ENCODE data around the gene TBC1D24.
A peak's percentile ranks its signal among the peaks of the same experiment; 100 is the strongest.

Gene TBC1D24

DNA sequence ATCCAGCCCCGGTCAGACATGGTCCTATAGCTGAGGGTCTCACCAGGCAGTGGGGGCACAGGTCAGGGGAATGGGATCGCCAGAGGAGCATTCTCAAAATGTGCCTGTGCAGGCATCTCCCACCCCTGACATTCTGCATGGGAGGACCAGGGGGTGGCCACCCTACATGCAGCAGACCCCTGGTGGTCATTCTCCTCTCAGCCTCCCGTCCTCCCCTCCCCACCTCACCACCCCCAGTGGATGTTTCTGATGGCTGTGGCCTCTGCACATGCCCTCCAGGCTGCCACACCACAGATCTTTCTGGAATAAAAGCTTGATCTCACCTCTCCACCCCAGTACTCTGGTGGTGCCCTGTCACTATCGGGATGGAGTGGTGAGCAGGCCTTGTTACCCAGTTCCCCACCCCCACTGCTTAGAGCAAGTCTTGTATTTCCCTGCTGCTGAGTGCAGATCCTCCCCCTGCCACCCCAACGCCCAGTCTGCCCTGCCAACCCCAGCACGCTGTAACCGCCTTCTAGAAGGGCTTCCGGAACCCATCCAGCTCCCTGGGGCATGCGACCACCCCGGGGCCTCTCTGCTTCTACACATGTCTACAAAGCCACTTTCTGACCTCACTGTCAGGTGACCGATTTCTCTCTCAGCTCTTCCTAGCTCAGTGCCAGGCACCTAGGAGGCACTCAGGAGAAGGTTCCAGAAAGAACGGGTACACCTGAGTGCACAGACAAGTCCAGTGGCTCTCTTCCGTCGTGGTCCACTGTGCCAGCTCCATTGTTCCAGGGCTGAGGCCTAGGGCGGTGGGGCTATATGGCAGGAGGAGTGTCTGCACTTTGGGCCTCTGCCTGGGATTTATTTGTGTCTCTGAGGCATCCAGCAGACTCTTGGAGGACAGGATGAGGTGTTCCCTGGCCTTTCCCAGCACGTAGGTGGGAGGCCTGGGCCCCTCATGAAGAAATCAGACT is 9.3 kb downstream of the TBC1D24 start:
- no peak for DNase-seq (ENCODE audit: low read depth)

DNA sequence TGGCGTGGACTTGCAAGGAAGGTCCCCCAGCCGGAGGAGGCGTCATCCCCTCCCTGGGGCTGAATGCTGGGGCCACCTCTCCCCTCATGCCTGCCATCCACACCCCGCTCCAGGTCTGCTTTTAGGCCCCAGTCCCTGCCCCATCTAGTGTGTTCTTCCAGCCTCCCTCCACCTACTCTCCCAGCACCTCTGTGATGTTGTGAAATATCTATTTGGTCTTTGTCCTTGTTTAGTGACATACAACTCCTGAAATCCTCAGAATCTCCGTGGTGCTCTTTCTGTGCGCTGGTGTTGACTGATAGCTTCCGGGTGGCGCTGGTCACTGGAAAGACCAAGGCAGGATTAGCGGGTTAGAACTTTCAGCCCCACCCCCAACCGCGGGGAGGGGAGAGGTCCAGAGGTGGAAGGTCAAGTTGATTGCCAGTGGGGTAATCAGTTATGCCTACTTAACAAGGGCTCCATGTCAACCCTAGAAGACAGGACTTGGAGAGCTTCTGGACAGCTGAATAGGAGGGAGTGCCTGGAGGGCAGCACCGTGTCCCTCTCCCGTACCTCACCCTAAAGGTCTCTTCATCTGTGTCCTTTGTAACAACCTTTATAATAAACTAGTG is 10.1 kb downstream of the TBC1D24 start:
- no peak for DNase-seq (ENCODE audit: low read depth)

DNA sequence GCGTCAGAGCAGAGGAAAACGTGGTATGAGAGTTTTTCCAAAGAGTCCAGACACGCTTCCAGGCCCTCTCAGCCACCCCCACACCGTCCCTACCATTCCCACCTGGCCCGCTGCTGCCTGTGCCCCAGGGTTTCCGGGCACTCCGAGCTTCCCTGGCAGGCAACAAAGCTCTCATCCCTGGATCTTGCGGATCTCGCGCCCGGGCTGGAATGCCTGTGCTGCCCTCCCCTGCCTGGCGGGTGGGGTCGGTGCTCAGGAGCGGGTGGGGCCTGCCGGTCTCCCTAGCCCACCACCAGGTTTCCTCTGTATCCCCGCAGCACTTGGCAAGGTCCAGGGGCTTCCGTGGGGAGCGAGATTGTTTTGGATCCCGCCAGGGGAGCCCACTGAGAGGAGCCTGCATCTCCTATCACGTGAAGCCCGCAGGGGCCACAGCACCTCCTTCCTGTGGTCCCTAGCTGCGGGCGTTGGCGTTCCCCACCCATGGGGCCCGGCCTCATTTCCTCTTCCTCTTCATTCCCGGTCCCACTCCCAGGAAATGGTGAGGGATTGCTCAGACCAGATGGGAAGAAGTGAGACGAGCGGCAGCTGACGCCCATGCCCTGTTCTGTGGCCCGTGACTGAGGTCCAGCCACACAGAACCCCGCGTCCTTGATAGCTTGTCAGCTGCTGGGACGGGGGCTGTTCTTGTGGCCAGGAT is 11.0 kb downstream of the TBC1D24 start:
- no peak for DNase-seq (ENCODE audit: low read depth)

DNA sequence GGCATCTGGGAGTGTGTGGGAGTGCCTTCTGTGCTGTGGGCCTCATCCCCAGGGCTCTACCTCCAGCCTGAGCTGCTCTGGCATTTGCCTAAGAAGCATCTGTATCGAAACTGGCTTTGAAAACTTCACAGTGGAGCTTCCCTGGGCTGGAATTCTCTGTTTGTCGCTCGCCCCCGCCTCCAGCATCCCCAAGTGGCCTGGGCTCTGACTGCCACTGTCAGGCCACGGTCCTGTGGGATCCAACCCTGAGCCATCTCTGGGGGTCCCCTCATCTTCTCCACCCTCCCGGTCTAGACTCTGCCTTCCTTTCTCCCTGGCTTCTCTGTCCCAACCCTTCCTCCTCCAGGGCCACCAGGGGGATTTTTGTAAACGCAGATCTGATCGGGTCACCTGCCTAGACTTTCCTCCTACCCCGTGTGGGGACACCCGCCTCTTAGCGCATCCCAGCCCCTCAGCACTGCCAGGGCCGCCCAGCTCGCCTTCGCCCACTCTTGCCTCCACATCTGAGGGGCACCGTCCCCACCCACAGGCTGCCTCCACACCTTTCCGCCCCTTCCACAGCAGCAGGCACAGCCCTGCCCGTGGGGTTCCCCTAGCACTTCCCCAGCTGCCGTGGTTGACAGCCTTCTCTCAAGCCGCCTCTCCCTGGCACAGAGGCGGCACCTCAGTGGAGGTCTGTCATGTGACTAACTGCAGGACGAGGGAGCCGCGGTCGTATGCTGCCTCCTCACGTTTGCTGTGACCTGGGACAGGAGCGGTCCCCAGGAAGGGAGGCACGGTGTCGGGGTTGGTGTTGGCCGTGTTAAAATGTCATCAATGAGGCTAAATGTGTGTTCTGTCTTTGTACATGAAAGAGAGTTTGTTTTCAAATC is 12.0 kb downstream of the TBC1D24 start:
- DNase-seq (ENCODE audit: low read depth) = peak; percentile 52

DNA sequence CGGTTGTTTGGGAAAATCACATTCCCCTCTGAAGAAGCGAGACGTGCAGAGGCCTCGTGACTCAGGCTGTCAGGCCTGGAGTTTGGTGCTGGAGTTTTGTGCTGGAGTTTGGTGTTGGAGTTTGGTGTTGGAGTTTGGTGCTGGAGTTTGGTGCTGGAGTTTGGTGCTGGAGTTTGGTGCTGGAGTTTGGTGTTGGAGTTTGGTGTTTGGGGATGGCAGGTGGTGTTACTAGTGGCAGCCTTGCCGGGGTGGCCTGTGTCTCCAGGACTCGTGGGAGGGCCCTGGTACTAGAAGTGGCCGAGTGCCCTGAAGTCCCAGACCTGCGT is 12.6 kb downstream of the TBC1D24 start:
- DNase-seq (ENCODE audit: low read depth) = no peak

DNA sequence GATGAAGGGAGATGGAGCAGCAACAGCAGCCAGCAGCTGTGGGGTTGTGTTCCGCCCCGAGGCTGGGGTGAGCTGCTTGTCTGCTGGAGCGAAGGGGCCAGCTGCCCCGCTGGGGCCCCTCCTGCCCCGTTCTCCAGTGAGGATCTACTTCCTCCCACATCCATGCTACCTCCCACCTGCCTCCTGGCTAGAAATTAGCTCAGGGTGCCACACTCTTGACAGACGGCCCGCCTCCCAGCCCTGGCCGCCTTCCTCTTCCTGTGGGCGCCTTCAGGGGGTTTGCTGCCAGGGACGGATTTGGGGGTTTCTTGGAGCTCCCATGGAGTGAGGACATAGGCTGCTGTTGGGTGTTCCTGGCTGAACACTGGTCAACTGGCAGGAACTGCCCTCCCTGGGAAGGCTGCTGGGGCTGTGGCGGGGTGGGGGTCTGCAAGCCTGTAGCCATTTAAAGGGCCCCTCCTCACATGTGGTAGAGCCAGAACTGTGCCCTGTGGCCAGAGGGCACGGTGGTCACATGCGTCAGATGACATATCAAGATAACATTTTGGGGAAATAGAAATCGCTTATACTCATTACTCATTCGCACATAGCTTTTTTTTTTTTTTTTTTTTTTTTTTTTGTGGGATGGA is 13.1 kb downstream of the TBC1D24 start:
- DNase-seq (ENCODE audit: low read depth) = no peak

DNA sequence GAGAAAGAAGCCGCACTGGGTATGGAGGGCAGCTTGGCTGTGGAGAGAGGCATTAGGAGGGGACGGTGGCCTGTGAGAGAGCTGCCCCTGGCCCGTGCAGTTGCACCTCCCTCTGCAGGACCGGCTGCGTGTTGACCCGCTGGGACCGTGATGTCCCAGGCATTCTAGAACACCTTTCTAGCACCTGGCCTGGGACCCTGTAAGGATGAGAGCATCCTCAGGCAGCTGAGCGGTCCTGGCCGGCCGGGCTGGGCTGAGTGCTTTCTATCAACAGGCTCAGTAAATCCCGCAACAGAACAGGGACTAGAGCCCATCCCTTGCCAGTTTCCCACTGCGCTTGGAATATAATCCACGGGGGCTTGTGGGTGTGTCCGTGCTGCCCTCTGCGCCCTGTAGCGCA is 14.7 kb downstream of the TBC1D24 start:
- no peak for DNase-seq (ENCODE audit: low read depth)

DNA sequence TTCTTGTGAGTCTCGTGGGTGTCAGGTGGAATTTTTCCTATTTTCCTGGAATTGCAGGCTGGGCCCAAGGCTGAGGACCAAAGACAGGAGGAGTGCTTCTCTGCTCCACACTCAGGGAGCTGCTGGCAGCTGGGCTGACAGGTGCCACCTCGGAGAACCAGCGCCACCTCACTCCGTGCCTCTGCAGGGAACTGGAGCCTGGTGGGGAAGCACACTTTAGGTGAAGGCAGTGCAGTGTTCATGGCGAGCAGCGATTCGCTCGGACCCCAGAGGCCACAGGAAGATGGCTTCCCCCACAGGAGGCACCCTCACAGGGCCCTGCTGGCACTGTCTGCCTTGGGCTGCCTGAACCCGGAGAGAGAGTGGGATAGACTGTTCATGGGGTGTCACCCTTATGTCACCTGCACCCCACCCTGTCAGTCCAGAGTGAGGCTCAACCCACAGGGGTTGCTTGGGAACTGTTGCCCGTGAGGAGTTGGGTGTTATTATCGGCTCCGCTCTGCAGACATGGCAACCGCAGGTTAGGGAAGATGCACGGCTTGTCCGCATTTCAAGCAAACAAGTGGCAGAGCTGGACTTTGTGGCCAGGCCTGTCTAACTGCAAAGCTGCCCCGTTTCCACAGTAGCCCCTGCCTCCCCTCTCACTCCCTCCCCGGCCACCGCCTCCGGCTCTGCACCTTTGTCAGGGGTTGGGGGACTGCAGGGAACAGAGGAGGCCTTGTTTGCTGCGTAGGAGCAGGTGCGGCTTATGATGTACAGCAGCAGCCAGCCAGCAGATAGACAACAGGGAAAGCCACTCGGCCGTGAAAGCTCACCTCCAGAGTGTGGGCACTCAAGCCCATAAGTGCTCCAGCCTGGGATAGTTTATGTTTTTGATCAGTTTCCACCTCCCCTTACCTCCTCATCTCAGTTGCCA is 15.5 kb downstream of the TBC1D24 start:
- DNase-seq (ENCODE audit: low read depth) = no peak

DNA sequence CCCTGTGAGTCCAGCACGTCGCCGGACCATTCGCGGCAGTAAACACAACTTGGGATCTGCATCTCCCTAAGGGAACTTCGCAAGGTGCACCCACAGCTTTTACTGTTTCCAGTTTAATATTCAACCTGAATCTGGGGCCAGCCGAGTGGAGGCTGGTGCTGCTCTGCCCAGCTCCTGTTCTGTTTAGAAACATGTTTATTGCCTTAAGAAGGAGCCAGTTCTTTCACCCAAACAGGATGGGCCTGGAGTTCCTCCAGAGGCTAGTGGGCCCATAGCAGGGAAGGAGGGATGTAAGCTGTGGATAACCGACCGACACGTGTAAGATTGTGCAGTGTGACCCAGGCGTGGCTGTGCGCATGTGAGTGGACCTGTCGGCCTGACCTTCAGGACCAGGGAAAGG is 17.4 kb downstream of the TBC1D24 start:
- no peak for DNase-seq (ENCODE audit: low read depth)

DNA sequence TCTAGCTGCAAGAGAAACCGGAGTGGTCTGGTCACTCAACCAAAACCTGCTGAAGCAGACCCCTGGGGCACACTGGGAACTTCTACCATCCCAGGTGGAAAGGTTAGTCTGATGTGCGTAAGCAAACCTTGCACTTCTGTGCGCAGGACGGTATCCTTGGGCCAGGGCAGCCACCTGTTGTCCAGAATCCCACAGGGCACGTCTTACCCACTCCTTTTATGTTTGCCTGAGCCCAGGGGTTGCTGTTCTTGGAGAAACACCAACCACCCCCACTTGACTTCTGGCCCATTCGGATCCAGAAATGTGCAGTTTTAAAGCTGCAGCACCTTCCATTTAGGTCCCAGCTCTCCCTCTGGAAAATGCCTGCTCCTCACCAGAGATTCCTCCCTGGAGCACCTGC is 18.7 kb downstream of the TBC1D24 start:
- DNase-seq (ENCODE audit: low read depth) = no peak

DNA sequence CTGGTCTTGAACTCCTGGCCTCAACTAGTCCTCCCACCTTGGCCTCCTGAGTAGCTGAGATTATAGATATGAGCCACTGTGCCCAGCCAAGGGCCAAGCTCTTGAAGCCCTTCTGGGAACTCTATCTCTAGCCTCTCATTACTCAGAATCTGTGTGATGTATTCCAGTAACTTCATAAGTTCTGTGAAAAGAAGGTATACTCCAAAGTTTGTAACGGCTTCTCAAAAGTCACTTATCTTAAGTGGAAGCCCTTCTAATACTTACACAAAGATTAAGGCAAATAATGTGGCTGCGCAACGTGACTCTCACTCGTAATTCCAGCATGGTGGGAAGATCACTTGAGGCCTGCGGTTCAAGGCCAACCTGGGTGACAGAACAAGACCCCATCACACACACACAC is 19.7 kb downstream of the TBC1D24 start:
- no peak for DNase-seq (ENCODE audit: low read depth)

DNA sequence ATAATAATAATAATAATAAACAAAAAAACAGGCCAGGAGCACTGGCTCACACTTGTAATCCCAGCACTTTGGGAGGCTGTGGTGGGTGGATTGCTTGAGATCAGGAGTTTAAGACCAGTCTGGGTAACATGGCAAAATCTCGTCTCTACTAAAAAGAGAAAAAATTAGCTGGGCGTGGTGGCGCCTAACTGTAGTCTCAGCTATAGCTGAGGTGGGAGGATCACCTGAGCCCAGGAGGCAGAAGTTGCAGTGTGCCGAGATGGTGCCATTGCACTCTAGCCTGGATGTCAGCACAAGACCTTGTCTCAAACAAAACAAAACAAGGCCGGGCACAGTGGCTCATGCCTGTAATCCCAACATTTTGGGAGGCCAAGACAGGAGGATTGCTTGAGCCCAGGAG is 20.1 kb downstream of the TBC1D24 start:
- DNase-seq (ENCODE audit: low read depth) = no peak

DNA sequence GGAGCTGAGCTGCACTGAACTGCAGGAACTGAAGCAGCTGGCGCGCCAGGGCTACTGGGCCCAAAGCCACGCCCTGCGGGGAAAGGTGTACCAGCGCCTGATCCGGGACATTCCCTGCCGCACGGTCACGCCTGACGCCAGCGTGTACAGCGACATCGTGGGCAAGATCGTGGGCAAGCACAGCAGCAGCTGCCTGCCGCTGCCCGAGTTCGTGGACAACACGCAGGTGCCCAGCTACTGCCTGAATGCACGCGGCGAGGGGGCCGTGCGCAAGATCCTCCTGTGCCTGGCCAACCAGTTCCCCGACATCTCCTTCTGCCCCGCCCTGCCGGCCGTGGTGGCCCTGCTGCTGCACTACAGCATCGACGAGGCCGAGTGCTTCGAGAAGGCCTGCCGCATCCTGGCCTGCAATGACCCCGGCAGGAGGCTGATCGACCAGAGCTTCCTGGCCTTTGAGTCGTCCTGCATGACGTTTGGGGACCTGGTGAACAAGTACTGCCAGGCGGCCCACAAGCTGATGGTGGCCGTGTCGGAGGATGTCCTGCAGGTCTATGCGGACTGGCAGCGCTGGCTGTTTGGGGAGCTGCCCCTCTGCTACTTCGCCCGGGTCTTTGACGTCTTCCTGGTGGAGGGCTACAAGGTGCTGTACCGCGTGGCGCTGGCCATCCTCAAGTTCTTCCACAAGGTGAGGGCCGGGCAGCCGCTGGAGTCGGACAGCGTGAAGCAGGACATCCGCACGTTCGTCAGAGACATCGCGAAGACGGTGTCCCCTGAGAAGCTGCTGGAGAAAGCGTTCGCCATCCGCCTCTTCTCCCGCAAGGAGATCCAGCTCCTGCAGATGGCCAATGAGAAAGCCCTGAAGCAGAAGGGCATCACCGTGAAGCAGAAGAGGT is 21.5 kb downstream of the TBC1D24 start:
- DNase-seq (ENCODE audit: low read depth) = no peak

DNA sequence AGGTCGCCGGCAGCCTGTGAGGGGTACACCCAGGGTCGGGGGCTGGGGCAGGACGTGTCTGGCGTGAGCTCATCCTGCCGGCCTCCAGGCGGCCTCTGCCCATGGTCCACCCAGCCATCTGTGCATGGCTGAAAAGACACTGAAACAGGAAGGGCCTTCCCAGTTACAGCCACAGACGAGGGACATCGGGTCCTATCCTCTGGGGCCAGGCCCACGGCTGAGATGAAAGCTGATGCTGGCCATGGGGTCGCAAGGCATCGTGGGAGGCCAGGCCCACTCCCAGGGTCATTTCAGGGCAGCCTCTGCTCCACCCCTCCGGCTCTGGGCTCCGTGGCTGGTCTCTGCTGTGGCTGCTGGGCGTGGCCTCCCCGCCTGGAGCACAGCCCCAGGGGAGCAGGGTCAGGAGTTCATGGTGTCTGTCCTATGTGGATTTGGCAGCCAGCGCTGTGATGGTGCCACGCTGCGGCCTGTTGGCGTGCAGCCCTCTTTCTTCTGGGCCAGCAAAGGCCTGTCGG is 22.2 kb downstream of the TBC1D24 start:
- DNase-seq (ENCODE audit: low read depth) = no peak

DNA sequence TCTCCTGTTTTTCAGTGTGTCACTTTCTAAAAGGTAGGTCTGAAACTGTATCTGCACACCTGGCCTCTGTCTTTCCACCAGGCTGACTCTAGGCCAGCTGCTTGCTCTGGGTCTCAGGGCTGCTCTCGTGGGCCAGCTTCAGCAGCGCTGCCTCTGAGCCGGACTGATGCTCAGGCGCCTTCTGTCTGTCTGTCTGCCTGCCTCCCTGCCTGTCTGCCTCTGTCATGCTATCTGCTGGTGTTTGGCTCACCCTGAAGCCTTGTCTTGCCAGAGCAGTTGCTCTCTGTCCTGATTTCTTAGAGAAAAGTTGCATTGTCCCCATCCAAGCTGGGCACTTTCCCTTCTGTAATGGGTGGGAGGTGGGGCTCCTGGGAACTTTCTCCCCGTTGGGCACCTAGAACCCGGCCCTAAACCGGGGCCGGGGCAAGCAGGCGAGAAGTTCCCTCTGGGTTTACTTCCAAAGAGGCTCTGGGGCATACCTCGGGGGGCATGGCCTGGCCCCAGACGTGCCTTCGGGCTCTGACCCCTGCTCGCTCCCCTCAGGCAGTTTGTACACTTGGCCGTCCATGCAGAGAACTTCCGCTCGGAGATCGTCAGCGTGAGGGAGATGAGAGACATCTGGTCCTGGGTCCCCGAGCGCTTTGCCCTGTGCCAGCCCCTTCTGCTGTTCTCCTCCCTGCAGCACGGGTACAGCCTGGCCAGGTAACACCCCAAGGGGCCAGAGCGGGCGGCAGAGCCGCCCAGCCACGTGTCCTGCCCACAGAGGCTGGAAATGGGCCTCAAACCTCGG is 23.0 kb downstream of the TBC1D24 start:
- no peak for DNase-seq (ENCODE audit: low read depth)

DNA sequence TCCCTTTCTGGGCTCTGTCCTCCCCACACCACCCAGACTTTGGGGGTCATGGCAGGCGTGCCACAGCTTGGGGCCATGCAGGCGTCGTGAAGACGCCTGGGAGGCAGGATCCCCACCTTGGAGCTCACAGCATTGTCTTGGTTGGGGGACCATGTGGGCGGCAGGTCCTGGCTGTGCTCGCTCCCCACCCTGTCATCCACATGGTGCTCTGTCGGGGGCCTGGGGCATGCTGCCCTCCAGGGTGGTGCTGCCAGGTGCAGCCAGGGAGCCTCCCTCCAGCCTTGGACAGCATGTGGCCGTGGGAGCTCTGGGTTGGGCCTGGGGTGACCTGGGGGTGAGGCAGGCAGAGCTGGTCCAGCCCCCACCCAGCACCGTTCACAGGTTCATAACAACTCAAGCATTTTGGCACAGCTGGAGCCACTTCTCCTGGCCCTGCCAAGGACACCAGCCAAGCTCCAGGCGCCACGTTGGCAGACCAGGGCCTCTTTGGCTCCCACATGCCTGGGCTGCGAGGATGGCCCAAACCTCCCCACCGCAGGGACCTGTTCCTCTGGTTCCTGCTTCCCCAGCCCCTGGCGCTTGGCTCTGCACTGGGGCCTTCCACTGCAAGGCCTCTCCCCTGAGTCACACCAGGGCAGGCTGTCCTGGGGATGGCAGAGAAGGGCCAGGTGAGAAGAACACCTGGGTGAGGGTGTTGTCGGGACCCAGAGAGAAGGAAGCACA is 23.8 kb downstream of the TBC1D24 start:
- DNase-seq (ENCODE audit: low read depth) = no peak

DNA sequence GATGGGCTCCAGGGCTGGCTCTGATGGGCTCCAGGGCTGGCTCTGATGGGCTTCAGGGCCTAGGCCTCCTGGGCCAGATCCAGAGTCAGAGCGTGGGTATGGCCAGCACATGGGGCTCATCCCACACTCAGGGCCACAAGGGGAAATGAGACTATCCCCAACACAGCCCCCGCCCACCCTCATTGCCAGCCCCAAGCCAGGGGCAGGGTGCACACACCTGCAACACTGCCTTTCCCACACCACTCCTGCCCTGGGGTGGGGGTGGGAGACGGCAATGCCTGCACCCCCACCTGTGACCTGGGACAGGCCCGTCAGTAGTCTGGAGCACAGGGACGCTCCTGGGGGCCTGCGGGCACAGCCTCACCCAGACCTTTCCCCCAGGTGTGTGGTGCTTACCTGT is 24.5 kb downstream of the TBC1D24 start:
- DNase-seq (ENCODE audit: low read depth) = no peak
